HT-29 (cell line): ENCODE data around the gene TMEM8B. TPM values are rescaled to one million over a fixed set of nuclear protein-coding genes. Genes with fewer than 3 reads are reported as not detected.

Source experiments
- DNase-seq: peaks from one replicate; pipeline ENCODE4 v3.0.0-alpha.2; 2015; ENCODE audit warnings: low spot score
- total RNA-seq: library from RNA; depleted of rRNA; stranded (reverse); fragments of >200 nt; shearing (Covaris generic); gene quantifications from 2 replicates; pipeline ENCODE4 v1.2.3, GENCODE V29; 2014; rRNA removed

The TMEM8B gene
- total RNA-seq = 3.1 and 4.5 TPM in 2 replicates

GRCh38 chr9:35829084-35829763 is at the start of gene TMEM8B:
TMEM8B (plus strand) TSS chr9:35829228; CDS start chr9:35829448, 220 bp downstream.
- peak; percentile 90 for DNase-seq

- DNase-seq = no peak
These were observed 48.0 kb upstream of the TMEM8B start for GRCh38 chr9:35781066-35781465.

GRCh38 chr9:35783418-35783817 is 45.6 kb upstream of the TMEM8B start:
- no peak for DNase-seq

GRCh38 chr9:35789541-35789940 is 39.5 kb upstream of the TMEM8B start:
- DNase-seq = no peak

- DNase-seq = no peak
These were observed 39.0 kb upstream of the TMEM8B start for GRCh38 chr9:35790025-35790384.

GRCh38 chr9:35790385-35791296 is 38.4 kb upstream of the TMEM8B start:
- peak; percentile 74 for DNase-seq

- no peak for DNase-seq
These were observed 37.6 kb upstream of the TMEM8B start, which contains the start of gene NPR2 for GRCh38 chr9:35791297-35791921. NPR2 (plus strand) TSS chr9:35791591; CDS start chr9:35792409, 818 bp downstream.

- DNase-seq = no peak
These were observed 36.8 kb upstream of the TMEM8B start for GRCh38 chr9:35792024-35792813.

GRCh38 chr9:35792826-35793225 is 36.2 kb upstream of the TMEM8B start:
- DNase-seq = no peak

GRCh38 chr9:35793461-35793860 is 35.6 kb upstream of the TMEM8B start:
- no peak for DNase-seq

GRCh38 chr9:35795695-35796094 is 33.3 kb upstream of the TMEM8B start:
- DNase-seq = no peak

- DNase-seq = no peak
These were observed 31.5 kb upstream of the TMEM8B start for GRCh38 chr9:35797311-35798109.

GRCh38 chr9:35798658-35799374 is 30.2 kb upstream of the TMEM8B start:
- no peak for DNase-seq

GRCh38 chr9:35800530-35800929 is 28.5 kb upstream of the TMEM8B start:
- DNase-seq = no peak

GRCh38 chr9:35801328-35802128 is 27.5 kb upstream of the TMEM8B start:
- no peak for DNase-seq

GRCh38 chr9:35806101-35806500 is 22.9 kb upstream of the TMEM8B start:
- DNase-seq = no peak

GRCh38 chr9:35808433-35808832 is 20.6 kb upstream of the TMEM8B start:
- no peak for DNase-seq

GRCh38 chr9:35810122-35810521 is 18.9 kb upstream of the TMEM8B start:
- DNase-seq = no peak
